Renal pelvis (tissue), 3 donors: ENCODE results near the gene STX17. TPM values are rescaled to one million over a fixed set of nuclear protein-coding genes. Genes with fewer than 3 reads are reported as not detected.

Source experiments
- polyA plus RNA-seq, 3 donors: library from polyadenylated mRNA; unstranded; fragments of 120-200 nt; gene quantifications; one replicate each; pipeline ENCODE4 v1.2.1, GENCODE V29; 2013; ENCODE audit not compliant: insufficient read length in 3 of 3

Gene STX17
- polyA plus RNA-seq, 3 donors, result 22.9 to 37.3 (median 35.2) TPM

Other genes with a start within 250 kb of the STX17 start
- gene NR4A3, start 84.8 kb upstream of the STX17 start, polyA plus RNA-seq, result under 1 TPM; 0.32 to 0.37 (median 0.36) TPM
- 10 to 100 TPM; 30.8 to 35.8 (median 34.1) TPM for gene ERP44, start 192.3 kb downstream of the STX17 start, polyA plus RNA-seq
- gene INVS, start 192.6 kb downstream of the STX17 start, polyA plus RNA-seq, result 10 to 100 TPM; 15.5 to 21.9 (median 20.4) TPM